HepG2 (cell line): Measurements from ENCODE around the gene CEBPB. TPM values are rescaled to one million over a fixed set of nuclear protein-coding genes. Genes with fewer than 3 reads are reported as not detected.

Experiments
- ELF1 ChIP-seq: sonication (generic); formaldehyde crosslinking; IDR thresholded peaks from 2 replicates; pipeline ENCODE4 v1.4.0; 2020; ENCODE audit warnings: missing genetic modification reagents
- GFI1 ChIP-seq: sonication (generic); formaldehyde crosslinking; IDR thresholded peaks from 2 replicates; pipeline ENCODE4 v1.5.0; 2020; ENCODE audit warnings: missing genetic modification reagents, mild to moderate bottlenecking, borderline replicate concordance
- KAT7 ChIP-seq: IDR thresholded peaks from 2 replicates; pipeline ENCODE4 v1.6.1; 2018; ENCODE audit warnings: borderline replicate concordance, missing compliant biosample characterization
- NCOR1 ChIP-seq: fragments of 200-600 bp; sonication (generic); IDR thresholded peaks from 2 replicates; pipeline ENCODE4 v1.7.0; 2017; ENCODE audit warnings: antibody characterized with exemption, low read length, borderline replicate concordance
- PITX1 ChIP-seq: sonication (generic); formaldehyde crosslinking; IDR thresholded peaks from 2 replicates; pipeline ENCODE4 v1.5.1; 2020; ENCODE audit warnings: mild to moderate bottlenecking, missing genetic modification reagents
- SOX13 ChIP-seq, 3 experiments: fragments of 450-650 bp in 1 of 3; sonication (generic) in 1 of 3; formaldehyde crosslinking in 1 of 3; IDR thresholded peaks in 2 of 3; conservative IDR thresholded peaks in 1 of 3; 2 replicates each; pipeline versions ENCODE4 v1.5.0 to v1.6.1; 2016 to 2020; ENCODE audit warnings: antibody characterized with exemption in 1 of 3, mild to moderate bottlenecking in 1 of 3, missing compliant biosample characterization in 1 of 3, missing genetic modification reagents in 1 of 3, moderate library complexity in 1 of 3
- TCF12 ChIP-seq, 2 experiments: fragments of 450-650 bp in 1 of 2; sonication (generic) in 1 of 2; formaldehyde crosslinking in 1 of 2; IDR thresholded peaks; 2 replicates each; pipeline versions ENCODE4 v1.6.1 to v1.8.0; 2017 to 2022; ENCODE audit warnings: antibody characterized with exemption in 1 of 2, mild to moderate bottlenecking in 1 of 2, missing genetic modification reagents in 1 of 2, moderate library complexity in 1 of 2
- TOPORS ChIP-seq: sonication (generic); formaldehyde crosslinking; IDR thresholded peaks from 2 replicates; pipeline ENCODE4 v1.8.0; 2023; ENCODE audit warnings: mild to moderate bottlenecking, missing genetic modification reagents
- ZMYM2 ChIP-seq: sonication (generic); formaldehyde crosslinking; IDR thresholded peaks from 2 replicates; pipeline ENCODE4 v1.8.0; 2022; ENCODE audit warnings: mild to moderate bottlenecking, missing genetic modification reagents
- ZNF484 ChIP-seq: sonication (generic); formaldehyde crosslinking; IDR thresholded peaks from 2 replicates; pipeline ENCODE4 v1.5.1; 2020; ENCODE audit warnings: mild to moderate bottlenecking, low read depth, missing genetic modification reagents, borderline replicate concordance
- polyA plus RNA-seq, 8 experiments: library from polyadenylated mRNA; depleted of rRNA in 3 of 8; stranded (reverse) in 7 of 8; unstranded in 1 of 8; fragments of >200 nt; fragmentation: Illumina TruSeq in 4 of 8; extraction: Trizol in 4 of 8; gene quantifications; 2 replicates each; pipeline versions ENCODE4 v1.2.1 to v1.2.3, GENCODE V29; 2011 to 2016; ENCODE audit warnings: low read depth in 4 of 8, missing spikeins in 1 of 8, mixed read lengths in 1 of 8; ENCODE audit not compliant: insufficient read depth in 1 of 8
- total RNA-seq, 5 experiments: library from RNA; depleted of rRNA; stranded (reverse); fragments of >200 nt; fragmentation: Illumina TruSeq; extraction: Trizol; gene quantifications; 2 replicates each; pipeline ENCODE4 v1.2.3, GENCODE V29; 2016; ENCODE audit warnings: low read depth in 1 of 5
- TF ChIP-seq, protein P1 (sequence below): IDR thresholded peaks from 2 replicates; pipeline ENCODE4 v1.6.1; 2016; ENCODE audit warnings: missing compliant biosample characterization, missing genetic modification reagents, borderline replicate concordance
- TF ChIP-seq, protein P2 (sequence below): sonication (generic); formaldehyde crosslinking; IDR thresholded peaks from 2 replicates; pipeline ENCODE4 v1.5.0; 2020; ENCODE audit warnings: mild to moderate bottlenecking, missing genetic modification reagents
- TF ChIP-seq, protein P3 (sequence below): IDR thresholded peaks from 2 replicates; pipeline ENCODE4 v1.6.1; 2016; ENCODE audit warnings: control low read depth
- TF ChIP-seq, protein P4 (sequence below): sonication (generic); formaldehyde crosslinking; IDR thresholded peaks from 2 replicates; pipeline ENCODE4 v1.4.0; 2020; ENCODE audit warnings: missing genetic modification reagents, borderline replicate concordance
- TF ChIP-seq, protein P5 (sequence below): sonication (generic); formaldehyde crosslinking; IDR thresholded peaks from 2 replicates; pipeline ENCODE4 v1.5.1; 2020; ENCODE audit warnings: mild to moderate bottlenecking, missing genetic modification reagents

CEBPB gene
- total and polyA plus RNA-seq, 2 of the 13 experiments (the other 11 are each of a cell fraction or from before 2014, with no cell fraction given), result 18.5 to 28.2 TPM

DNA sequence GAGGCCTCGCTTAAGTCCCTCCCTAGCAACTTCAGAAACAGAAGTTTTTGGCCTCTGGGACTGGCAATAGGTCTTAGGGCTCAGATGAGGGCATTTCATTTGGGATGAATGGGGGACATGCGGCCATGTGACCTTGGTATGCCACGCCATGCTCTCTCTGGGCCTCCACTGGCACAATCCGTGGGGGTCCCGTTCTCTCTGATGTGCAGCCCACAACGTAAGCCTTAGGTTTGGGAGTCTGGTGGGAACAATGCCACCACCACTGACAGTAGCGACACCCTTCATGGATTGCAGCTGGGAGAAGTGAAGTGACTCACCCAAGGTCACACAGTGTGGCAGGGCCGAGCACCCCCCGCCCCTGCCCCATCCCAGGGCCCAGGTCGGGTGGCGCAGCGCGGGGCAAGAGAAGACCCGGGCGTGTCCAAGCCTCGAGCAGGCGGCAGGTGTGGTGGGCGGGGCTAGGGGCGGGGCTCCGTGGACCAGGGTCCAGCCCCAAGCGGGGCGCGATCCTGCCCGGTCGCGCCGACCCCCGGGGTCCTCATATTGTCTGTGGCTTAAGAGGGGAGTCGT lies 864 bp upstream of the CEBPB start (continued):
- TF ChIP-seq SOX13 (IDR thresholded peaks at IDR 0.05) (no peak), SOX13 (CRISPR knock-in tag; conservative IDR thresholded peaks at IDR 0.05 in 1 of 2, IDR thresholded peaks at IDR 0.05 in 1 of 2) (peak in 1 of 2 experiments; percentile 41; a peak in 1 of 4 replicates), NCOR1 (no peak), ZMYM2 (CRISPR knock-in tag) (no peak), ZNF484 (CRISPR knock-in tag) (no peak), PITX1 (CRISPR knock-in tag) (no peak), ELF1 (no peak), TCF12 (IDR thresholded peaks at IDR 0.05) (no peak), TCF12 (CRISPR knock-in tag; IDR thresholded peaks at IDR 0.05) (no peak), KAT7 (CRISPR knock-in tag) (no peak), GFI1 (CRISPR knock-in tag) (no peak), TOPORS (CRISPR knock-in tag) (no peak)
- TF ChIP-seq, protein P1, sequence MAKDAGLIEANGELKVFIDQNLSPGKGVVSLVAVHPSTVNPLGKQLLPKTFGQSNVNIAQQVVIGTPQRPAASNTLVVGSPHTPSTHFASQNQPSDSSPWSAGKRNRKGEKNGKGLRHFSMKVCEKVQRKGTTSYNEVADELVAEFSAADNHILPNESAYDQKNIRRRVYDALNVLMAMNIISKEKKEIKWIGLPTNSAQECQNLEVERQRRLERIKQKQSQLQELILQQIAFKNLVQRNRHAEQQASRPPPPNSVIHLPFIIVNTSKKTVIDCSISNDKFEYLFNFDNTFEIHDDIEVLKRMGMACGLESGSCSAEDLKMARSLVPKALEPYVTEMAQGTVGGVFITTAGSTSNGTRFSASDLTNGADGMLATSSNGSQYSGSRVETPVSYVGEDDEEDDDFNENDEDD, result 0 out of 2 replicates have a peak, but pooled peaks have one; percentile 8
- TF ChIP-seq, protein P2, sequence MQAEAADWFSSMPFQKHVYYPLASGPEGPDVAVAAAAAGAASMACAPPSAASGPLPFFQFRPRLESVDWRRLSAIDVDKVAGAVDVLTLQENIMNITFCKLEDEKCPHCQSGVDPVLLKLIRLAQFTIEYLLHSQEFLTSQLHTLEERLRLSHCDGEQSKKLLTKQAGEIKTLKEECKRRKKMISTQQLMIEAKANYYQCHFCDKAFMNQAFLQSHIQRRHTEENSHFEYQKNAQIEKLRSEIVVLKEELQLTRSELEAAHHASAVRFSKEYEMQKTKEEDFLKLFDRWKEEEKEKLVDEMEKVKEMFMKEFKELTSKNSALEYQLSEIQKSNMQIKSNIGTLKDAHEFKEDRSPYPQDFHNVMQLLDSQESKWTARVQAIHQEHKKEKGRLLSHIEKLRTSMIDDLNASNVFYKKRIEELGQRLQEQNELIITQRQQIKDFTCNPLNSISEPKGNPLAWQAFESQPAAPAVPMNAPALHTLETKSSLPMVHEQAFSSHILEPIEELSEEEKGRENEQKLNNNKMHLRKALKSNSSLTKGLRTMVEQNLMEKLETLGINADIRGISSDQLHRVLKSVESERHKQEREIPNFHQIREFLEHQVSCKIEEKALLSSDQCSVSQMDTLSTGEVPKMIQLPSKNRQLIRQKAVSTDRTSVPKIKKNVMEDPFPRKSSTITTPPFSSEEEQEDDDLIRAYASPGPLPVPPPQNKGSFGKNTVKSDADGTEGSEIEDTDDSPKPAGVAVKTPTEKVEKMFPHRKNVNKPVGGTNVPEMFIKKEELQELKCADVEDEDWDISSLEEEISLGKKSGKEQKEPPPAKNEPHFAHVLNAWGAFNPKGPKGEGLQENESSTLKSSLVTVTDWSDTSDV, result peak; percentile 55
- TF ChIP-seq, protein P3, sequence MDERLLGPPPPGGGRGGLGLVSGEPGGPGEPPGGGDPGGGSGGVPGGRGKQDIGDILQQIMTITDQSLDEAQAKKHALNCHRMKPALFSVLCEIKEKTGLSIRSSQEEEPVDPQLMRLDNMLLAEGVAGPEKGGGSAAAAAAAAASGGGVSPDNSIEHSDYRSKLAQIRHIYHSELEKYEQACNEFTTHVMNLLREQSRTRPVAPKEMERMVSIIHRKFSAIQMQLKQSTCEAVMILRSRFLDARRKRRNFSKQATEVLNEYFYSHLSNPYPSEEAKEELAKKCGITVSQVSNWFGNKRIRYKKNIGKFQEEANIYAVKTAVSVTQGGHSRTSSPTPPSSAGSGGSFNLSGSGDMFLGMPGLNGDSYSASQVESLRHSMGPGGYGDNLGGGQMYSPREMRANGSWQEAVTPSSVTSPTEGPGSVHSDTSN (CRISPR knock-in tag), result no peak
- TF ChIP-seq, protein P4, sequence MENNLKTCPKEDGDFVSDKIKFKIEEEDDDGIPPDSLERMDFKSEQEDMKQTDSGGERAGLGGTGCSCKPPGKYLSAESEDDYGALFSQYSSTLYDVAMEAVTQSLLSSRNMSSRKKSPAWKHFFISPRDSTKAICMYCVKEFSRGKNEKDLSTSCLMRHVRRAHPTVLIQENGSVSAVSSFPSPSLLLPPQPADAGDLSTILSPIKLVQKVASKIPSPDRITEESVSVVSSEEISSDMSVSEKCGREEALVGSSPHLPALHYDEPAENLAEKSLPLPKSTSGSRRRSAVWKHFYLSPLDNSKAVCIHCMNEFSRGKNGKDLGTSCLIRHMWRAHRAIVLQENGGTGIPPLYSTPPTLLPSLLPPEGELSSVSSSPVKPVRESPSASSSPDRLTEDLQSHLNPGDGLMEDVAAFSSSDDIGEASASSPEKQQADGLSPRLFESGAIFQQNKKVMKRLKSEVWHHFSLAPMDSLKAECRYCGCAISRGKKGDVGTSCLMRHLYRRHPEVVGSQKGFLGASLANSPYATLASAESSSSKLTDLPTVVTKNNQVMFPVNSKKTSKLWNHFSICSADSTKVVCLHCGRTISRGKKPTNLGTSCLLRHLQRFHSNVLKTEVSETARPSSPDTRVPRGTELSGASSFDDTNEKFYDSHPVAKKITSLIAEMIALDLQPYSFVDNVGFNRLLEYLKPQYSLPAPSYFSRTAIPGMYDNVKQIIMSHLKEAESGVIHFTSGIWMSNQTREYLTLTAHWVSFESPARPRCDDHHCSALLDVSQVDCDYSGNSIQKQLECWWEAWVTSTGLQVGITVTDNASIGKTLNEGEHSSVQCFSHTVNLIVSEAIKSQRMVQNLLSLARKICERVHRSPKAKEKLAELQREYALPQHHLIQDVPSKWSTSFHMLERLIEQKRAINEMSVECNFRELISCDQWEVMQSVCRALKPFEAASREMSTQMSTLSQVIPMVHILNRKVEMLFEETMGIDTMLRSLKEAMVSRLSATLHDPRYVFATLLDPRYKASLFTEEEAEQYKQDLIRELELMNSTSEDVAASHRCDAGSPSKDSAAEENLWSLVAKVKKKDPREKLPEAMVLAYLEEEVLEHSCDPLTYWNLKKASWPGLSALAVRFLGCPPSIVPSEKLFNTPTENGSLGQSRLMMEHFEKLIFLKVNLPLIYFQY, result no peak
- TF ChIP-seq, protein P5, sequence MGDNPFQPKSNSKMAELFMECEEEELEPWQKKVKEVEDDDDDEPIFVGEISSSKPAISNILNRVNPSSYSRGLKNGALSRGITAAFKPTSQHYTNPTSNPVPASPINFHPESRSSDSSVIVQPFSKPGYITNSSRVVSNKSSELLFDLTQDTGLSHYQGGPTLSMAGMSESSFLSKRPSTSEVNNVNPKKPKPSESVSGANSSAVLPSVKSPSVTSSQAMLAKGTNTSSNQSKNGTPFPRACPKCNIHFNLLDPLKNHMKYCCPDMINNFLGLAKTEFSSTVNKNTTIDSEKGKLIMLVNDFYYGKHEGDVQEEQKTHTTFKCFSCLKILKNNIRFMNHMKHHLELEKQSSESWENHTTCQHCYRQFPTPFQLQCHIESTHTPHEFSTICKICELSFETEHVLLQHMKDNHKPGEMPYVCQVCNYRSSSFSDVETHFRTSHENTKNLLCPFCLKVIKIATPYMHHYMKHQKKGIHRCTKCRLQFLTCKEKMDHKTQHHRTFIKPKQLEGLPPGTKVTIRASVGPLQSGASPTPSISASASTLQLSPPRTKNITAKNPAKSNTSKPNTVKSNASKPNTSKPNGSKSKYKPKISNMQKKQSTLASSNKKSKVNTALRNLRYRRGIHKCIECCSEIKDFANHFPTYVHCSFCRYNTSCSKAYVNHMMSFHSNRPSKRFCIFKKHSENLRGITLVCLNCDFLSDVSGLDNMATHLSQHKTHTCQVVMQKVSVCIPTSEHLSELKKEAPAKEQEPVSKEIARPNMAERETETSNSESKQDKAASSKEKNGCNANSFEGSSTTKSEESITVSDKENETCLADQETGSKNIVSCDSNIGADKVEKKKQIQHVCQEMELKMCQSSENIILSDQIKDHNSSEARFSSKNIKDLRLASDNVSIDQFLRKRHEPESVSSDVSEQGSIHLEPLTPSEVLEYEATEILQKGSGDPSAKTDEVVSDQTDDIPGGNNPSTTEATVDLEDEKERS (CRISPR knock-in tag), result no peak; the same call in 1 of the 2 replicates
